OCI-LY3 (cell line): Measurements from ENCODE around the gene KLF16.

ENCODE experiments used
- EZH2phosphoT487 ChIP-seq: fragments of 200-600 bp; shearing (Covaris generic); IDR thresholded peaks from 2 replicates; pipeline ENCODE4 v1.6.1; 2018; ENCODE audit warnings: antibody characterized with exemption, mixed run types, low read depth
- TF ChIP-seq, protein P1 (sequence below): fragments of 200-600, 300-600 bp; sonication (generic); IDR thresholded peaks from 2 replicates; pipeline ENCODE4 v1.5.1; 2014; ENCODE audit warnings: antibody characterized with exemption, low read length, low read depth

DNA sequence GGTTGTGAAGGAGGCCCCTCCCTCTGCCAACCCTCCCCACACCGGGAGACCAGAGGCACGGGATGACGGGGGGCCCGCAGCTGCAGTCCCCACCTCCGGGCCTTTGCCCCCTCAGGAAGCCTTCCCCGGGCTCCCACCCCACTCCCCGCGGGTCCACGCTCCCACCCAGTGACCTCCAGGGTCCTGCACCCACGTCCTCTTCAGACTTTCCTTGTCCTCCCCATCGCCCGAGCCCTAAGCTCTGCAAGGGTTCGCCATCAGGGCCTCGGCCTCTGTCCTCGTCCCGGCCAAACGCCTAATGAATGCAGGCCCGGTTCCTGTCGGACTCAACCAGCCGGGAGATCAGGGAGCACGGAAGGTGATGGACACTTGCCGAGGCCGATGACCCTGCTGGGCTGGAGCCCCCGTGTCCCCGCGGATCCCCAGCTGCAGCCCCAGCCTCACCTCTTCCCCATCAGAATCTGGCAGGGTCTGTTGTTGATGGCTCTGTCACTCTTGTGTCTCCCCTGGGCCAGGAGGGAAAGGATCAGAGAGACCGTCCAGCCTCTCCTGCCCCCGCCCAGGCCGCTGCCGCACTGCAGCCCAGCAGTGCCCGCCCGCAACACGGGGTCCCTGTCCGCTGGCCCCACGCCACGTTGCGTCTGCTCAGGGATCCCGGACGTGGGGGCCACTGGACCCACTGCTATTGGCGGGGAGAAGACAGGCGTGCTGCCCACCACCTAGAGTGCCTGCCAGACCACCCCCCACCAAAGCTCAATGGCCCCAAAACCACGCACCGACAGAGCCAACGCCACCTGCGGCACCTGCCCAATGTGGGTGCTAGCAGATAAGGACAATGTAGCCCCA, 57.0 kb downstream of the KLF16 start:
- TF ChIP-seq, protein P1, sequence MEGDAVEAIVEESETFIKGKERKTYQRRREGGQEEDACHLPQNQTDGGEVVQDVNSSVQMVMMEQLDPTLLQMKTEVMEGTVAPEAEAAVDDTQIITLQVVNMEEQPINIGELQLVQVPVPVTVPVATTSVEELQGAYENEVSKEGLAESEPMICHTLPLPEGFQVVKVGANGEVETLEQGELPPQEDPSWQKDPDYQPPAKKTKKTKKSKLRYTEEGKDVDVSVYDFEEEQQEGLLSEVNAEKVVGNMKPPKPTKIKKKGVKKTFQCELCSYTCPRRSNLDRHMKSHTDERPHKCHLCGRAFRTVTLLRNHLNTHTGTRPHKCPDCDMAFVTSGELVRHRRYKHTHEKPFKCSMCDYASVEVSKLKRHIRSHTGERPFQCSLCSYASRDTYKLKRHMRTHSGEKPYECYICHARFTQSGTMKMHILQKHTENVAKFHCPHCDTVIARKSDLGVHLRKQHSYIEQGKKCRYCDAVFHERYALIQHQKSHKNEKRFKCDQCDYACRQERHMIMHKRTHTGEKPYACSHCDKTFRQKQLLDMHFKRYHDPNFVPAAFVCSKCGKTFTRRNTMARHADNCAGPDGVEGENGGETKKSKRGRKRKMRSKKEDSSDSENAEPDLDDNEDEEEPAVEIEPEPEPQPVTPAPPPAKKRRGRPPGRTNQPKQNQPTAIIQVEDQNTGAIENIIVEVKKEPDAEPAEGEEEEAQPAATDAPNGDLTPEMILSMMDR, result no peak
- TF ChIP-seq EZH2phosphoT487, result no peak
